GM12892 (cell line): ENCODE measurements around the gene TOM1.

Source experiments
- POLR2A ChIP-seq: IDR thresholded peaks from 2 replicates; pipeline ENCODE4 v1.6.1; 2011; ENCODE audit warnings: low read depth, low read length, control low read depth
- TAF1 ChIP-seq: IDR thresholded peaks from 2 replicates; pipeline ENCODE4 v1.6.1; 2011; ENCODE audit warnings: low read depth, mild to moderate bottlenecking, control low read depth, low read length, borderline replicate concordance

DNA sequence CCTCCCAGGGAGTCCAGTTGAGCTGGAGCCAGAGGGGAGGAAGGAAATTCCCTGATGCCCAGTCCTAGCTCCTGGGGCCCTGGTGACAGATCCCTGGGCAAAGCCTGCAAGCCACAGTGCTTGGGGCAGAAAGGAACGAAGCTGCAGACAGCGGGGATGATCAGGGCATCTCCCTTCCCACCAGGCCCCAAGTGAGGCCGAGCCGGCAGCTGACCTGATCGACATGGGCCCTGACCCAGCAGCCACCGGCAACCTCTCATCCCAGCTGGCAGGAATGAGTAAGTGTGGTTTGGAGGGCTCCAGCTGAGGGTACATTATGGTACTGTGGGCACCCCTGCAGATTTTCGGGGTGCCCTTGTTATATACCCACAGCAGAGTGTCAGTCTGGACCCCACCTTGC, 33.5 kb downstream of the TOM1 start:
- TF ChIP-seq TAF1 (no peak), POLR2A (no peak)
